Stimulated activated naive CD8-positive, alpha-beta T cell treated with anti-CD3 and anti-CD28 coated beads, Interleukin-15, Interleukin-2, amounts not matched to agents 100 U/mL and 50 U/mL, for 24 hours (primary cell): ENCODE measurements around the gene PTPRN2.
A peak's percentile ranks its signal among the peaks of the same experiment; 100 is the strongest.

Experiments used
- ATAC-seq: fragments of 150-1000 bp; cut with Tn5 transposase; one replicate; pipeline ENCODE4 v1.10.0; 2021
- DNase-seq: peaks from one replicate; pipeline ENCODE4 v3.0.0; 2021

Gene PTPRN2

DNA sequence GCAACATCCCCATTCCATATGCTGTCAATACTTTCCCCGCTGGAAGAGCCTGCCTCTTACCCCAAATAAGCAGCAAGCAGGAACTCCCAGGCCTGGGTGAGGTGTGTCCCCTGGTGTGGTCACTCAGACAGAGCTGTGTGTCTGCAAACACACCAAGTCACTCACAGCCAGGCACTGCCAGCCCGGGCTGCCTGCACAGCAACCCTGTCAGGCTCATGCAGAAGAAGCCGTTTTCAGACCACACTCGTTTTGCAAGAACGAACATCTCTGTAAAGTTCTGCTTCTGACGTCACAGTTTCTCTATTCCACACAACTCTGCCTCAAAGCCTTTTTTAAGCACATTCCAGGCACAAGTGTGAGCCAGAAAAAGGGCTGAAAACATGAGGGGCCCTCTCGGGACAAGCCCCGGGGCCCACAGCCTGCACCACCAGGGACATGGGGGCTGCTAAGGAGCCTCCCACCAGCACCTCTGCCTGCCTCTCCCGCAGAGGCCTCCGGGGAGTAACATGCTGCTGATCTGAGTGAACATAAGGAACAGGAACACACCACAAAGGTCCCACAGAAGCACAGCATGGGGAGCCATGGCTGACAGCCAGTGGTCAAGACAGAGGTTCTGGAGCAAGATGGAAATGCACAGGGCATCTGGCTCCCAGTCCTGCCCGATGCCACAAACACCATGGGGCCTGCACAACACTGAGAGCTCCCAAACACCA is 11.4 kb downstream of the PTPRN2 start:
- ATAC-seq, result no peak
- no peak for DNase-seq

DNA sequence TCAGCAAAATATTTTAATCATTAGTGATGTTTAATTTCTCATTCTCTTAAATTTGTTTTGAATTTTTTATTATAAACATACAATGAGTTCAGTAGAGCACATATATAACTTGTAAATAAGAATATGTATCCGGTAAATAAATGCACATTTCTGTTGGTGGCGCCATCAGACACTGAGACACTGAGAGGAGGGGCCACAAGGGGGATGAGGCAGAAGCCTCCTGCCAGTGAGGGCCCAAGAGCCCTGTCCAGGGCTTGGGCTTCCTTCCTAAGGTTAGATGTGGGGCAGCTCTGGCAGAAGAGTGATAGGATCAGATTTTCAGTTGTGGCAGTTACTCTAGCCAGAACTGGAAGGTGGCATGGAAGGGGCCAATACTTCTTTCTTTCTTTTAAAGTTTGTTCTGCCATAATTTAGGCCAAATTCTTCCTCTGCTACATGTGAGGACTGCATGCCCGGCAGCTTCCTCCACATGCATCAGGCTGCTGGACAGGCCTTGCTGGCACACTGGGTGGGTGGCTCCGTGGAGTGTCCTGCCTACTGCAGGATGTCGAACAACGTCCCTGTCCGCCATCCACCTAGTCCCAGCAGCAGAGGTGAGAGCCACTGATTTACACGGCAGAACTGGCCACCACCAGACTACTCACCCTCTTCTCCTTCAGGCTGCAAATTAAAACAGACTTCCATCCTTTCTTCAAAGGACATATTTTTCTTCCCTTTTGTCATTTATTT is 13.2 kb downstream of the PTPRN2 start:
- no peak for ATAC-seq
- no peak for DNase-seq

DNA sequence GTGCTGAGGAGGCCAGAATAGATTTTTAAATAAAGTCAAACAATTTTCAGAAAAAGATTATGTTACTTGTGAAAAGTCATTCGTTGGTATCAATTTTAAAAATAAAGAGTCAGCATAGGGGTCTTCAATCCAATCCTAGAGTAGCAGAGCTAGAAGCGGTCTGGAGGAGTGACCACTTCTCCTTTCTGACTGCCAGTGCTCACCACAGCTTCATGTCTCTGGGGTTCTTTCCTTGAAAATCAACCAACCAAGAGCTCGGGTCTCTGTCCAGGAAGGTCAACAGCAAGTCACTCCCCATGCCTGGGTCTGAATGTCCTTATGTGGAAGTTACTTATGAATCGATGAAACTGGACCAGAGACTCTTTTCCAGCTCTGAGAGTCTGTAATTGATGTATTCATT is 14.3 kb downstream of the PTPRN2 start:
- DNase-seq, result no peak
- no peak for ATAC-seq

DNA sequence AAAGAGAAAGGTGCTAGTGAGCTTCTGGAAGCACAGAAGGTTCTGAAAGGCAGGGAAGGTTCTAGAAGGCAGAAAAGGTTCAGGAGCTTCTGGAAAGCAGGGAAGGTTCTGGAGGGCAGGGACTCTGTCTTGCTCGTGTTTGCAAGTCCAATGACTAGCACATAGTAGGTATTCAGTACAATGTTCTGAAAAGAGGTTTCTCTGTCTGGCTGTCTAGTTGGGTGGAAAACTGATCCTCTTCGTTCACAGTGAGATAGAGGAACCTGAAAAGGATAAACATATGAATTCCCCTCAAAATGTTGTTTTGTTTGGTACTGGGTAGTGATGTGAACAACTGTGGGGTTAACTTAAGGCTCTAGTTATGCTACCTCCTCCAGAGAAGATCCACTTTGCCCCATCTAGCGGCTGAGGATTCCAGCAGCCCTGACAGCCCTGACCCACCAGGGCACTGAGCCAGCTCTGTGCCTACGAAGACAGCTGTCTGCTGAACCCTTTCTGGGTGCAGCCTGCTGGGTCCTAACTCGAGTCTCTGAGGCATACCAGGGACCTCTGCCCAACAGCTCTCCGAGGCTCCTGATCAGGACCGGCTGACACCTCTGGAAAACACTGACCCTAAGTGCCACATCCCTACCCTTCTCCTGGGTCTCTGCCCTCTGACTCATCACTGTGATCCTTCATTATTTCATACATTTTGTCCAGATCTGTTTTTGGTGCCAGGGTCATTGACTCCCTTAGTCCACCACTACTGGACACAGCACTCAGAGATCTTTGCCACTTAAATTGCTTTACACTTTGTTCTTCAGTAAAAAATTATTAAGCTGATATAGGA is 15.4 kb downstream of the PTPRN2 start:
- ATAC-seq (no peak), DNase-seq (no peak)

DNA sequence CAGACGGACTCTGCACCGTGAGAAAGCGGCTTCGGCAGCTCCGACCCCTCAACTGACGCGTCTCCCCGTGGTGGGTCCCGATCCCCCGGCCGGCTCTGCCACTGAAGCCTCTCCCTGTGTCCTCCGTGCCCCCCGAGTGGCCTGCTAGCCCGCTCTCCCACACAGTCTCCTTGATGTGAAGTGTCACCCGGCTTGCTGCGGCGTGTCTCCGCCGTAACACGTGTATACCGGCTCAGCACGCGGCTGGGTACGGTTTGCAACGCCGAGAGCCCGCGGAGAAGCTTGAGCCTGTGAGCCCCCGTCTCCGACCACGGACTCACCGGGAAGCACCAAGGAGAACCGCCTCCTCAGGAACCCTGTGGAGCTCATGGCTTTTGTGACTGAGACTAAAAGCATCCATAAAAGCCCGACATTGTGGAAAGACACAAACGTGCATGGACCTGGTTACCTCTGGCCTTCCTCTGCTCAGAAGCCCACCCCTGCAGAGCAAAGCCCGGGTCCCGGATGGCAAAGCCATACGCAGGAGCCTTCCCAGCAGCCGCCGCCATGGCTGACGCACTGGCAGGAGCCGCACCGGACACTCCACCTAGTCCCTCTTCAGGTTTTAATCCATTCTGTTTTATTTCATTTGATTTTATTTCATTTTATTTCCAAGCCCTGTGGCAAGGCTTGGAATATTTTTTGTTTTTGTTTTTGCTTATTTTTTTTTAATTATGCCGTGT is 17.0 kb downstream of the PTPRN2 start:
- DNase-seq (no peak), ATAC-seq (no peak)

DNA sequence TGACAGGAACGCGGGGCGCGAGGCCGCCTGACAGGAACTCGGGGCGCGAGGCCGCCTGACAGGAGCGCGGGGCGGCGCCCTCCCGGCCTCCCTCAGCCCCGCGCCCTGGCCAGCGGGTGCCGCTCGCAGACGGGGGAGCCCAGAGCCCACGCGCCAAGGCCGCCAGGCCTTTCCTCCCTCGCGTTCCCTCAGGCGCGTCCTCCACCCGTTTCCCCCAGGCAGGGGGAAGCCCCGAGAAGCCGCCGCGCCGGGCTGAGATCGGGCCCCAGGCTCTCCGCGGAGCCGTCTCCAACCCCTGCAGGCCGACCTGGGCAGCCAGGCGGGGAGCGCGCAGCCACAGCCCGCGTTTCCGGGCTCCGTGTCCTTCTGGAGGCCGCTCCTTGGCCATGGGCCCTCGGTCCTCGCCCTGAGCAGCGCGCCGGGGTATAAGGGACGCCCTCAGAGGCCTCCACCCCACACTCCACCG is 17.7 kb downstream of the PTPRN2 start:
- no peak for ATAC-seq
- no peak for DNase-seq

DNA sequence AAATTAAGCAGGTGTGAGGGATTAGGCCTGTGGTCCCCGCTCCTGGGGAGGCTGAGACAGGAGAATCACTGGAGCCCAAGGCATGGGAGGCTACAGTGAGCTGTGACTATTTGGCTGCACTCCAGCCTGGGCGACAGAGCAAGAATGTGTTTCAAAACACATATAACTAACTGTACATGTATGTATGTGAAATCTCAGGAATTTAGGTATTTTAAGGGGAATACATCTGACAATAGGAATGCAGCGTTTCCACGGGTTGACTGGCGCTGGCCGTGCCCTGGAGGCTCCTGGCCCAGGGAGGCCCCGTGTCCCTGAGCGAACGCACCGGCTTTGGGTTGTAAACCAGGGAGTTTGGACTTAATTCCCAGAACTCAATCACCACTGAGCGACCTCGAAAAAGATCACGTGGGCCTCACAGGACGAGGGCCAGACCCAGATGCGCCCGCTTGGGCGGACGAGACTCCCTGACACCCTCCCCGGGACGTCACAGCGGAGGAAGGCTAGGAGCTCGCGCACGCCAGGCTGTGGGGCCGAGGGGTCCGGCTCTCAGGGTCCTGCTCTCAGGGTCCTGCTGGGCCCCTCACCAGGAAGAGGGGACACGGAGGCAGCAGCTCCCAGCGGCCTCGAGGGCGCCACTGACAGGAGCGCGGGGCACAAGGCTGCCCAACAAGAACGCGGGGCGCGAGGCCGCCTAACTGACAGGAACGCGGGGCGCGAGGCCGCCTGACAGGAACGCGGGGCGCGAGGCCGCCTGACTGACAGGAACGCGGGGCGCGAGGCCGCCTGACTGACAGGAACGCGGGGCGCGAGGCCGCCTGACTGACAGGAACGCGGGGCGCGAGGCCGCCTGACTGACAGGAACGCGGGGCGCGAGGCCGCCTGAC is 18.4 kb downstream of the PTPRN2 start:
- ATAC-seq, result no peak
- no peak for DNase-seq

DNA sequence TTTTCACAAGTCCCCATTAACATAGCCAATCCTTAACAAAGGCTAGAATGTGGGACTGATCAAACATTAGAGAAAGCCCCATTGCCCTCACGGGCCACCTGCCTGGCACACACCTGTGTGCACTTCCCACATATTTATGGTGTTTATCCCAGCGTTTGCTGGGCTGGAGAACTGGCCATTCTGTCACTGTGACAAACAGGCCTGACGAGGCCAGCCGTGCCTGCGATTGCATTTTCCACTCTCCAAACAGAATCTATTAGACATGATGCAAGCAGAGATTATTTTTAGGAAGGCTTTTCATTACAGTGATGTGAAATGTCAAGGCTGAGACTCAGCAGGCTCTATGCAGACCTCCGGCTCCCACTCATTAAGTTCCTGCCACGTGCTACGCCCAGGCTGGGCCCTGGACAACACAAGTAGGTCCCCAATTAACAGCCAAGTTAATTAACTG is 20.4 kb downstream of the PTPRN2 start:
- ATAC-seq (no peak), DNase-seq (no peak)

DNA sequence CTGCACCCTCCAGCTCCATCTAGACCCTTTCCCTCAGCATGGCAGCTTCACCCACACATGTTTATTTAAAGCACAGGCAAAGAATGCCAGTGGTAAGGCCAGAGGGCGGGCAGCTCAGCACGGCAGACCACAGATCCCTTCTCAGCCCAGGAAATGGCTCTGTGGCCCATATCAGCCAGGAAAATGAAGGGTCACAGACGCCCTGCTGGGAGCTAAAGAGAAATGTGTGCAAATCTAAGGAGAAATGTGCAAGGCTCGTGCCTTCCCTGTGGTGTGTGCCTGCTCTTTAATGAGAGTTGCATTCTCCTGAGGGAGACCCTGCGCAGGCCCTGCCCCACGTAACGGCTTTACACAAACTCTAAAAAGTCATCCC is 23.0 kb downstream of the PTPRN2 start:
- no peak for DNase-seq
- ATAC-seq, result no peak

DNA sequence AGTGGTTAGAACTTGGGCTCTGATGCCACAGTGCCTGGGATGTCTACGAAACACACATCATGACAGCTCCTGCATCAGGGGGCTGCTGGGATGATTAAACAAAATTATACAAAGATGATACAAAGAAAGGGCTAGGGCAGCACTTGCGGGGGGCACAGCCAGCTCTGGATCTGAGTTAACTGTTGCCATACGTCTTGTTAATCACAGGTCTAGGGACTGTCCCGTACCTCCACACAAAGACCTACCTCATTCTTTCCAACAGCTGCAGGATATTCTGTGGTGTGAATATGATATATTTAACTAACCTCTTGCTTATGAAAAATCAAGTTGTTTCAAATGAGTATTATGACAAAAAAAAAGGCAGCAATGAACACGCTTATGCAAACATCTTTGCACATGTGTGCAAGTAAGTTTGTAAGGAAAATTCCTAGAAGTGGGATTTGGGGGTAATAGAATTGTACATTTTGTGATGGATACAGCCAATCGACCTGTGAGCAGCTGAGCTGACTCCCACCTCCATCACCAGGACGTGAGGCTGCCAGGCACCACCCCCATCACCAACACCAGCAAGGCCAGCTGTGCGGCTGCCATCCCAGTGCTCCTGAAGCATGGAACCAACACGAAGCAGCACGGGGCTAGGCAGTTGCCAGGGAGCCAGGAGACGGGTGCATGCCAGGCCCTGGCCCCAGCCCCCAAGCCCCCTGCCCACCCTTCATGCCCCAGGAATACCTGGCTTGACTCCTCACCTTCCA is 23.5 kb downstream of the PTPRN2 start:
- peak; percentile 85 for ATAC-seq
- DNase-seq, result no peak

DNA sequence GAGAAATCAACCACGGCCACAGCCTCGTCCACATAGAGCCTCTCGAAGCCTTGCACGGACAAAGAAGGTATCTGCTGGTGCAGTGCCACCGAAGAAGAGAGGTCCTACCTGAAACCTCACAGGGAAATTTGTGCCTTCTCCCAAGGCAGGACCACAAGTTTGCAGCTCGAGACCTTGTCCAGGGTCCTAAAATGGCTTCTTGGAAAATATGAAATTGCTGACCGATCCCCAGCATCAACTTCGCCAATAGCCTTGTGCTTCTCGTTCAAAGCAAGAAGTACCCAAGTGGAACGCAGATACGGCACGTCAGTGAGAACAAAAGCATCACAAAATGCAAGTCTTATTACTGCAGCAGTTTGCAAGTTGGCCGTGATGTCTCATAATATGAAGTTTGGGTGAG is 24.6 kb downstream of the PTPRN2 start:
- DNase-seq, result no peak
- no peak for ATAC-seq

DNA sequence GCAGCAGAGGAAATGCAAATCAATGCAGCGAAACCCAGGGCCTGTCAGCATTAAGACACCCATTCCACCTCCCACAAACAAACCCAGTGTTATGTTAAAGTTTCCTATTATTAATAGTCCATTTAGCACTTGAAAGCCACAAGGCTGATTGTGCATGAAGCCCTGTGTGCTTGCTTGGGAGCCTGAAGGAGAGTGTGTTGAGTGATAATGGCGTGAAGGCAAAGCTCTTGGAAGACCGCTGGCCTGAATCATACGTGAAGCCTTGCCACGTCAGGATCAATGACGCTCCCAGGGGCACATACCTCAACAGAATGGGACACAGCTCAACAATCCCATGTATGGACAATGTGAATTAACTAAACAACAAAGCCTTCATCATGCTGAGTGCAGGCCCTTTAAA is 25.1 kb downstream of the PTPRN2 start:
- ATAC-seq (no peak), DNase-seq (no peak)

DNA sequence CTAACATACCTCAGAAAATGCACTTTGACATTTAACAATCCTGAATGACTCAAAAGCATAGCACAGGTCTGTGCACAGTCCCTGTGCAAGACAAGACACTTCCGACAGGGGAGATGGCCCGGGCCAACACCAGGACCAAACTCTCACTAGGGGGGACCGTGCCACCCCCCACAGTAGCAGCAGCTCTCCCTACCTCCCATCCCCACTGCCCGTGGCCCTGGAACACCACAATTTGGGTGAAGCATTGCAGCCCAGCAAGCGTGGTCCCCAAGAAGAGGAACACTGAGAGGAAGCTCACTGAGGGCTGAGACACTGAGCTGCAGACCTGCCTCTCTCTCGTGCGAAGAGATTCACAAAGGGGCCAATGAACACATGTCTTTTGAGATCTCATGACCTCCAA is 26.0 kb downstream of the PTPRN2 start:
- no peak for ATAC-seq

DNA sequence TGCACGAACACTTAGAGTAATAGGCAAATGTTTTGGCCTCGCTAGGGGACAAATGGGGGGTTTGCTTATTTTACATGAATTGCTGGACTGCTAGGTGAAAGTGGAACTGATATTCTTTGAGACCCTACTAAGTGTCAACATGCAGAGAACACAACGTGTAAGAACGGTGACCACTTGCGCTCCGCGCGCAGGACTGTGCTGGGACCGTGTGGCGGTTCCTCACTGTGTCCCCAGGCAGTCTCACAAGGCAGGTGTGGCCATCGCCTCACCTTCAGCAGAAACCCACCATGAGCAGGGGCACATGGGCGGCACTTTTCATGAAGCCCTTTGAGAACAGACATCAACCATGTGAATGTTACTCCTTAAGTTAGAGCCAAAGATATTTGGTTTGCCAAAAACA is 27.2 kb downstream of the PTPRN2 start:
- DNase-seq, result no peak
- ATAC-seq, result no peak

More for the DNA sequence above, 26.0 kb downstream of the PTPRN2 start:
- no peak for DNase-seq

DNA sequence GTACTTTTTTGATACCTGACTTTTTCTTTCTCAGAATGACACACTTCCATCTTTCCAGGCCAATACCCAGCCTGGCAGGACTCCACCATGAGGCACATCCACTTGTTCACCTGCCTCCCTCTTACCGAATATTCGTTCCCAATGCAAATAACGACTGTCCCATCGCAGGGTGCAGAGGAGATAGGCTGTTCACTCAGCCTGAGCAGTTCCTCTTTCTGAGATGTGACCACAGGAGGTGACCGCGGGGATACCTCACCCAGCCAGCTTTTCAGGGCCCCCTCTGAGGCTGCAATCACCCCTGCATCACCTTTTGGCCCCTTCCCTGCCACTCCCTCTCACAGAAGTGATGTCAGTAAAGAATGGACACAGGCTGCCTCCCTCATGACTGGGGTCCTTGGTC is 28.3 kb downstream of the PTPRN2 start:
- ATAC-seq (no peak), DNase-seq (no peak)

DNA sequence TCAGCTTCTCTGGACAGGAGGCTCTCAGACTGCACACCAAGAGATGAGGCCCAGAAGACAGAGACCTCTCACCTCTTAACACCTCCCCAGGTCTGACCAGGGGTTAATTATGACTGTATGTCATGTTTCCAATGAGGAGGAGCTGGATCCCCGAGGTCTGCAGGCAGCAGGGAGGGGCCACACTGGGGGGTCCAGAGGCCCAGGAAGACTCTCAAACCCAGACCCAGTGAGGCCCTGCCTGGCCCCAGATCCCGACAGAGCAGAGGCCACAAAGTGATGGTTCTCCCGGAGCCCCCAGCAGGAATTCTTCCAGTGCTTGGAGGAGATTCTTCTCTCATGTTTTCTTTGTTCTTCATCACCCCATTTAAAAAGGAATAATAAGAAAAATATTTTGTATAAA is 28.8 kb downstream of the PTPRN2 start:
- DNase-seq (no peak), ATAC-seq (no peak)

DNA sequence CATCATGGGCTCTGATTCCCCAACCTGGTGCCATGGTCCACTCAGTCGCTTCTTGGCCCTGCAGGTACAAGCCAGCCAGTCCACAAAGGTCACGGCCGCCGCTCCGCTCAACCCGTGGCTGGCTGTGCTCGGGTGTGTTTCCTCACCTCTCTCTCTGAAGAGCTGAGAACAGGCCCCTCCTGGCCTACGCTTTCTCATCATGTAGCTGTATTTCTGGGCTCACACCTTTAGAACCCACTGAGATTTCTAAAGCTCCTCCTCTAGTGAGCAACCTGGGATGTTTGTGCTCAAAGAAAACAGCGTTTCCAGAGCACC is 30.2 kb downstream of the PTPRN2 start:
- ATAC-seq, result no peak
- DNase-seq, result no peak

DNA sequence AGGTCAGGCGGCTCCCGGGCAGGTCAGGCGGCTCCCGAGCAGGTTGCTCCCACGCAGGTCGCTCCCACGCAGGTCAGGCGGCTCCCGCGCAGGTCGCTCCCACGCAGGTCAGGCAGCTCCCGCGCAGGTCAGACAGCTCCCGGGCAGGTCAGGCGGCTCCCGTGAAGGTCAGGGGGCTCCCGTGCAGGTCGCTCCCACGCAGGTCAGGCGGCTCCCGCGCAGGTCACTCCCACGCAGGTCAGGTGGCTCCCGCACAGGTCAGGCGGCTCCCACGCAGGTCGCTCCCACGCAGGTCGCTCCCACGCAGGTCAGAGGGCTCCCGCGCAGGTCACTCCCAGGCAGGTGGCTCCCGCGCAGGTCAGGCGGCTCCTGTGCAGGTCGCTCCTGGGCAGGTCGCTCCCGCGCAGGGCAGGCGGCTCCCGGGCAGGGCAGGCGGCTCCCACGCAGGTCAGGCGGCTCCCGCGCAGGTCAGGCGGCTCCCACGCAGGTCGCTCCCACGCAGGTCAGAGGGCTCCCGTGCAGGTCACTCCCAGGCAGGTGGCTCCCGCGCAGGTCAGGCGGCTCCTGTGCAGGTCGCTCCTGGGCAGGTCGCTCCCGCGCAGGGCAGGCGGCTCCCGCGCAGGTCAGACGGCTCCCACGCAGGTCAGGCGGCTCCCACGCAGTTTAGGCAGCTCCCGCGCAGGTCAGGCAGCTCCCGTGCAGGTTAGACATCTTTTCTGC is 30.7 kb downstream of the PTPRN2 start:
- DNase-seq, result no peak
- ATAC-seq, result no peak

DNA sequence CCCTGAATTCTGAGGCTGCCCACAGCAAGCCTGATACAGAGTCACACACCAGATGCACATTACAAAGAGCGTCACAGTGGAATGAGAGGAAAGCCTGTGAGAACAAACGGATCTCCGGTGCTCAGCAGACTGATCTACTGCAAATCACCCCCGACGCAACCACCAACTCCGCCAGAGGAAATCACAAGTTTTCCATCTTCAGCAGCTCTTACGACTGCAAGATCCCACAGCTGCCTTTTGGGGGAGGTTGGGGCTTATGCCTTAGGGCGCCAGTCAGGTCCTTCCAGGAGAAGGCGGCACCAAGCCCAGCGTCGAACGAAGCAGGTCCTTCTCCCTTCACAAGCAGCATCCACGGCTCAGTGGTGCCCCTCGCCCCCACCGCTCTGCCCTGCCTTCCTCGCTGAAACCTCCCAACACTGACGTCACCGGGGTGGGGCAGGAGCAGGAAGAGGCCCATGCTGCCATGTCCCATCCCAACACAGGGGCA is 32.5 kb downstream of the PTPRN2 start:
- ATAC-seq (no peak), DNase-seq (no peak)

DNA sequence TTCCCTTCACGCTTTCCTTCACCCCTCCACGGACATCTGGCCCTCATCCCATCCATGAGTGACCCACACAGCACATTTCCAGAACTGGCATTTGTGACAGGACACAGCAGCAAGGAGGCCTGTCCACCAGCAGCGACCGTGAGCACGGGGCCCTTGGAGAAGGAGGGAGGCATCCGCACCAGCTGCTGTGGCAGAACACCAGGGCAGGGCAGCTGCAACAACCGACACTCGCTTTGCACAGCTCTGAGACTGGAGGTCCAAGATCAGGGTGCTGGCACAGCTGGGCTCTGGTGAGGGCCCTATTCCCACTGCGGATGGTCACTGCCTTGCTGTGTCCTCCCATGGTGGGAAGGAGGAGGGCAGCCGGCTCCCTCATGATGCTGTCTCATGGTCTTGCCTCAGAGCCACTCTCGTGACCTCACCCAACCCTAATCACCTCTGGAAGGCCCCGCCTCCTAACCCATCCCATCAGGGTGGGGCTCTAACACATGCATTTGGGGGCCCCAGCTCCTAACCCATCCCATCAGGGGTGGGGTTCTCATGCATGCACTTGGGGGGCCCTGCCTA is 36.7 kb downstream of the PTPRN2 start:
- DNase-seq, result no peak
- no peak for ATAC-seq
